ENCODE measurements around the gene CCT4. TPM values are rescaled to one million over a fixed set of nuclear protein-coding genes. Genes with fewer than 3 reads are reported as not detected.
A peak's percentile ranks its signal among the peaks of the same experiment; 100 is the strongest.

CCT4 gene
- total and polyA plus RNA-seq, 4 donors: 48.3 to 120 (median 92.6) TPM

GRCh38 chr2:61928826-61929461 is 40.5 kb upstream of the CCT4 start:
- Histone ChIP-seq H3K9me3 (ENCODE audit: control insufficient read depth in 4 of 4, insufficient read depth in 3 of 4, low read length in 3 of 4) (peaks cover 0 to 5% (median 0%) of the 10 kb centered on the region in 4 donors), H3K4me3 (no peak overlapping the region), H3K4me1 (ENCODE audit: control insufficient read depth in 5 of 5, insufficient read depth in 5 of 5, low read length in 5 of 5) (no peaks in the 10 kb centered on the region), H3K9ac (ENCODE audit: insufficient read depth in 1 of 2, low read length in 2 of 2) (no peak overlapping the region), H3K27me3 (ENCODE audit: control insufficient read depth in 3 of 3, insufficient read depth in 3 of 3, low read length in 2 of 3) (no peaks in the 10 kb centered on the region), H3K27ac (ENCODE audit: low read depth in 1 of 2, low read length in 1 of 2) (no peak overlapping the region), H3K36me3 (ENCODE audit: control insufficient read depth in 4 of 4, insufficient read depth in 4 of 4, low read length in 4 of 4) (peaks cover 0 to 3% (median 2%) of the 10 kb centered on the region in 4 donors)
- TF ChIP-seq CTCF (IDR thresholded peaks at IDR 0.05; ENCODE audit: control extremely low read depth, extremely low read depth): no peak
- whole genome bisulfite sequencing, 2 donors: 75 to 77% methylated on average over 5 of the region's 5 CpGs
- DNase-seq: peak in 1 of 3 donors; percentile 12
- no peak for ATAC-seq (ENCODE audit: insufficient read depth, low FRiP score)

DNA sequence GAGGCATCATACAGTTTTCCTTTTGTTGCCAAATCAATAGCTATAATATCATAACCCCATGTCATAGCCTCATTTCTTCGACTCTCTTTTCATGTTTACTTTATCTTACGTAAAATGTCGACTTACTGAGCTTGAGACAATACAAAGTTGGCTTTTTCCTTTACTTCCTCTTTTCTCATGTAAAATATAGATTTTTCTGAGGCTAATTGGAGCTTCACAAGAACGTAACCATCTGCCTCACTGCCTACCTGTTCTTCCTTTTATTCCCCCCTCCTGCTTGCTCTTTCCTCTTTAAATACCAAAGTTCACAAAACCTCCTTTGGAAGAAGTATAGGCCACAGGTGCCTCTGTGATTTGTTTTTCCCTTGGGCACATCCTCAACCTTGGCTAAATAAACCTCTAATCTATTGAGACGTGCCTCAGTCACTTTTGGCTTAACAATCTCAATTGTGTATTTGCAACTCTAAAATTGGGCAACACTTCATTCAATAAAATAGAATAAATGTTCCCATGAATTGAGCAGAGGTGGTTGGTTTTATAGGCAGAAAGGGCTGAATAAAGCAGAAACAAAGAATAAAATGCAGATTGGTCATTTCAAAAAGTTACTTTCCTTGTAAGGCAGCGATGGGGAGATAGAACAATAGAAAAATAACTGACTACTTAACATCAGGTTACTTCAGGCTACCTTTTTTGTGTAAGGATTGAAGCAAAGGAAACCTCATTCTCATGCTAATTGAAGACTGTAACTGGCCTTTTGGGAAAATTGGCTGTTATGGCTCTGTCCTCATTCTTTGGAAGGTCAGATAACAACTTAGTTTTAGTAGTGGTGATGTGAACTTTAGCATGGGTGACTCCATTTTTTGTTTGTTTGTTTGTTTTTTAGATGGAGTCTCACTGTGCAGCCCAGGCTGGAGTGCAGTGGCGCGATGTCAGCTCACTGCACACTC is 38.3 kb upstream of the CCT4 start:
- Histone ChIP-seq H3K27me3 (ENCODE audit: control insufficient read depth in 3 of 3, insufficient read depth in 3 of 3, low read length in 2 of 3) (no peaks in the 10 kb centered on the region), H3K4me1 (ENCODE audit: control insufficient read depth in 5 of 5, insufficient read depth in 5 of 5, low read length in 5 of 5) (peaks cover 0 to 2% (median 0%) of the 10 kb centered on the region in 5 donors), H3K9ac (ENCODE audit: insufficient read depth in 1 of 2, low read length in 2 of 2) (no peak overlapping the region), H3K4me3 (no peak overlapping the region), H3K36me3 (ENCODE audit: control insufficient read depth in 4 of 4, insufficient read depth in 4 of 4, low read length in 4 of 4) (peaks cover 0 to 3% (median 0%) of the 10 kb centered on the region in 4 donors), H3K9me3 (ENCODE audit: control insufficient read depth in 4 of 4, insufficient read depth in 3 of 4, low read length in 3 of 4) (no peaks in the 10 kb centered on the region), H3K27ac (ENCODE audit: low read depth in 1 of 2, low read length in 1 of 2) (no peak overlapping the region)
- DNase-seq (no peak), ATAC-seq (ENCODE audit: insufficient read depth, low FRiP score) (no peak)
- 71 to 81% methylated on average over 8 of the region's 8 CpGs for WGBS, 2 donors
- TF ChIP-seq CTCF (IDR thresholded peaks at IDR 0.05; ENCODE audit: control extremely low read depth, extremely low read depth): no peak

GRCh38 chr2:61924895-61925663 is 36.6 kb upstream of the CCT4 start:
- no peak overlapping the region for H3K9ac ChIP-seq (ENCODE audit: insufficient read depth in 1 of 2, low read length in 2 of 2)
- no peak overlapping the region for H3K4me3 ChIP-seq
- H3K9me3 ChIP-seq (ENCODE audit: control insufficient read depth in 4 of 4, insufficient read depth in 3 of 4, low read length in 3 of 4): no peaks in the 10 kb centered on the region
- no peak for ATAC-seq (ENCODE audit: insufficient read depth, low FRiP score)
- no peak overlapping the region for H3K27ac ChIP-seq (ENCODE audit: low read depth in 1 of 2, low read length in 1 of 2)
- 87 to 90% methylated on average over 15 of the region's 15 CpGs for WGBS, 2 donors
- peaks cover 0 to 2% (median 0%) of the 10 kb centered on the region in 5 donors for H3K4me1 ChIP-seq (ENCODE audit: control insufficient read depth in 5 of 5, insufficient read depth in 5 of 5, low read length in 5 of 5)
- no peak for DNase-seq
- peaks cover 0 to 3% (median 0%) of the 10 kb centered on the region in 4 donors for H3K36me3 ChIP-seq (ENCODE audit: control insufficient read depth in 4 of 4, insufficient read depth in 4 of 4, low read length in 4 of 4)
- no peak for TF ChIP-seq CTCF (IDR thresholded peaks at IDR 0.05; ENCODE audit: control extremely low read depth, extremely low read depth)
- no peaks in the 10 kb centered on the region for H3K27me3 ChIP-seq (ENCODE audit: control insufficient read depth in 3 of 3, insufficient read depth in 3 of 3, low read length in 2 of 3)

All from lung (tissue), 12 donors.